Fibroblast of lung (primary cell): Measurements from ENCODE around the gene ABL2. TPM values are rescaled to one million over a fixed set of nuclear protein-coding genes. Genes with fewer than 3 reads are reported as not detected.

ENCODE experiments used
- DNase-seq, 2 donors: peaks; one replicate each; pipeline versions ENCODE4 v3.0.0 to v3.0.0-alpha.2; 2010; ENCODE audit warnings: low read depth in 2 of 2
- H2AFZ ChIP-seq: 2 replicates; pipeline ENCODE4 v1.5.1; 2012; ENCODE audit warnings: low read length, control low read depth, inconsistent platforms
- H3K27ac ChIP-seq: 2 replicates; pipeline ENCODE4 v1.5.1; 2011; ENCODE audit warnings: low read length, control low read depth; ENCODE audit not compliant: insufficient read depth
- H3K27me3 ChIP-seq: 2 replicates; pipeline ENCODE4 v1.5.1; 2011; ENCODE audit warnings: mild to moderate bottlenecking, low read length; ENCODE audit not compliant: control insufficient read depth, insufficient read depth
- H3K36me3 ChIP-seq: 2 replicates; pipeline ENCODE4 v1.5.1; 2011; ENCODE audit warnings: low read length; ENCODE audit not compliant: control insufficient read depth, insufficient read depth
- H3K4me1 ChIP-seq: 2 replicates; pipeline ENCODE4 v1.5.1; 2011; ENCODE audit warnings: low read length; ENCODE audit not compliant: control insufficient read depth, insufficient read depth; ENCODE audit errors: extremely low read depth
- H3K4me2 ChIP-seq: 2 replicates; pipeline ENCODE4 v1.5.1; 2011; ENCODE audit warnings: low read length, control low read depth; ENCODE audit not compliant: insufficient read depth; ENCODE audit errors: extremely low read depth
- H3K4me3 ChIP-seq, 4 experiments: fragments of 200-600 bp in 1 of 4; sonication (generic) in 1 of 4; replicated peaks in 1 of 4; 2 replicates each; pipeline ENCODE4 v1.5.1; 2011 to 2016; ENCODE audit warnings: low read length in 4 of 4, low read depth in 3 of 4, mild to moderate bottlenecking in 3 of 4, control low read depth in 2 of 4, inconsistent platforms in 1 of 4, mixed read lengths in 1 of 4; ENCODE audit not compliant: insufficient read depth in 1 of 4; ENCODE audit errors: control extremely low read depth in 1 of 4
- H3K79me2 ChIP-seq: 2 replicates; pipeline ENCODE4 v1.5.1; 2012; ENCODE audit warnings: mild to moderate bottlenecking, low read length, inconsistent platforms; ENCODE audit not compliant: control insufficient read depth, insufficient read depth
- H3K9ac ChIP-seq: 2 replicates; pipeline ENCODE4 v1.5.1; 2011; ENCODE audit warnings: mild to moderate bottlenecking, low read length, control low read depth; ENCODE audit not compliant: insufficient read depth
- H3K9me3 ChIP-seq: 2 replicates; pipeline ENCODE4 v1.5.1; 2012; ENCODE audit warnings: low read depth, low read length; ENCODE audit not compliant: control insufficient read depth, insufficient read depth
- H4K20me1 ChIP-seq: 2 replicates; pipeline ENCODE4 v1.5.1; 2011; ENCODE audit warnings: low read length; ENCODE audit not compliant: control insufficient read depth, insufficient read depth; ENCODE audit errors: extremely low read depth
- CTCF ChIP-seq, 2 donors: IDR thresholded peaks in 1 of 2; conservative IDR thresholded peaks in 1 of 2; 1 replicate in 1 of 2; 2 replicates in 1 of 2; pipeline ENCODE4 v1.5.1; 2011 to 2012; ENCODE audit warnings: low read length in 2 of 2, control low read depth in 1 of 2, inconsistent platforms in 1 of 2, low read depth in 1 of 2, mild to moderate bottlenecking in 1 of 2
- EZH2 ChIP-seq: IDR thresholded peaks from 2 replicates; pipeline ENCODE4 v1.5.1; 2012; ENCODE audit warnings: low read length, control low read depth, mild to moderate bottlenecking; ENCODE audit errors: missing control alignments
- polyA plus RNA-seq, 2 donors: library from polyadenylated mRNA; depleted of rRNA in 1 of 2; stranded (reverse) in 1 of 2; unstranded in 1 of 2; fragments of >200 nt; gene quantifications; 2 replicates each; pipeline ENCODE4 v1.2.1, GENCODE V29; 2011 to 2012; ENCODE audit warnings: missing spikeins in 1 of 2
- total RNA-seq: library from RNA; depleted of rRNA; stranded (reverse); fragments of >200 nt; gene quantifications from 2 replicates; pipeline ENCODE4 v1.2.1, GENCODE V29; 2014

ABL2 gene
- total and polyA plus RNA-seq, 2 donors (not counting 1 experiment from before 2014, with no cell fraction given), result 36.1 to 85.4 TPM

- no peaks in the 10 kb centered on the region for H3K79me2 ChIP-seq
- no peak overlapping the region for H3K27ac ChIP-seq
- DNase-seq, result no peak
- H3K36me3 ChIP-seq, result no peaks in the 10 kb centered on the region
- H3K9ac ChIP-seq, result no peak overlapping the region
- no peak overlapping the region for H2AFZ ChIP-seq
- TF ChIP-seq EZH2, result no peak
- TF ChIP-seq CTCF (conservative IDR thresholded peaks at IDR 0.05 in 1 of 2, IDR thresholded peaks at IDR 0.05 in 1 of 2; ENCODE audit: low read depth in 1 of 2, low read length in 2 of 2), result no peak
- H3K27me3 ChIP-seq, result no peaks in the 10 kb centered on the region
- H3K4me3 ChIP-seq, result no peak overlapping the region
- no peaks in the 10 kb centered on the region for H4K20me1 ChIP-seq
- no peaks in the 10 kb centered on the region for H3K4me1 ChIP-seq
- no peaks in the 10 kb centered on the region for H3K9me3 ChIP-seq
- H3K4me2 ChIP-seq, result no peak overlapping the region
Observed at GRCh38 chr1:179269071-179269470, 39.6 kb upstream of the ABL2 start.

- peak in 1 of 2 donors; percentile 21 for DNase-seq
- Histone ChIP-seq H3K4me1 (no peaks in the 10 kb centered on the region), H4K20me1 (no peaks in the 10 kb centered on the region), H2AFZ (no peak overlapping the region), H3K4me2 (no peak overlapping the region), H3K79me2 (no peaks in the 10 kb centered on the region), H3K27me3 (no peaks in the 10 kb centered on the region), H3K36me3 (no peaks in the 10 kb centered on the region), H3K9me3 (no peaks in the 10 kb centered on the region), H3K4me3 (no peak overlapping the region), H3K27ac (no peak overlapping the region), H3K9ac (no peak overlapping the region)
- TF ChIP-seq EZH2, result no peak
- no peak for TF ChIP-seq CTCF (conservative IDR thresholded peaks at IDR 0.05 in 1 of 2, IDR thresholded peaks at IDR 0.05 in 1 of 2; ENCODE audit: low read depth in 1 of 2, low read length in 2 of 2)
Observed at GRCh38 chr1:179264507-179264906, 35.0 kb upstream of the ABL2 start.

GRCh38 chr1:179263121-179263520 lies 33.6 kb upstream of the ABL2 start:
- no peak for TF ChIP-seq CTCF (conservative IDR thresholded peaks at IDR 0.05 in 1 of 2, IDR thresholded peaks at IDR 0.05 in 1 of 2; ENCODE audit: low read depth in 1 of 2, low read length in 2 of 2)
- TF ChIP-seq EZH2, result no peak

More at GRCh38 chr1:179263121-179263520, 33.6 kb upstream of the ABL2 start:
- Histone ChIP-seq H3K79me2 (no peaks in the 10 kb centered on the region), H3K4me1 (no peaks in the 10 kb centered on the region), H3K4me2 (no peak overlapping the region), H3K27me3 (no peaks in the 10 kb centered on the region), H3K36me3 (no peaks in the 10 kb centered on the region), H3K9me3 (no peaks in the 10 kb centered on the region), H3K4me3 (no peak overlapping the region), H2AFZ (no peak overlapping the region), H3K9ac (no peak overlapping the region), H3K27ac (no peak overlapping the region), H4K20me1 (no peaks in the 10 kb centered on the region)
- no peak for DNase-seq
